ENCODE data around the gene SP2.

DNA sequence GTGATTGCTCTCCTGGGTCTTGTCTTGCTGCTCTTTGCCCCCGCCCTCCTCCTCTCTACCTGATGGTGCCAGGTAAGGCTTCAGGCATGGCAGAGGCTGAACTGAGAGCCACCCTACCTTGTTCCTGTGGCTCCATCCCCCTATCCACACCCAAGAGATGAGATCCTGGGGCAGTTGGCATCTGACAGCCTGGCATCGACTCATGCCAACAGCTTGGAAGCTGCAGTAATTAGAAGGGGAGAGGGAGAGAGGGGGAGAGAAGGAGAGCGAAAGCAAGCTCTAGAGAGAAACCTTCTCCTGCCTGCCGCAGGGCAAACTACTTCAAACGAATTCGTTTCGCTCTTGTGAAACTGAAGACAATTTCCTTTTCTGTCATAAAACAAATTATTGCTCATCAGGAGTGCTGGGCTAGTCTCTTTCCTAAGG lies 31.2 kb upstream of the SP2 start:
- TF ChIP-seq POLR2A (IDR thresholded peaks at IDR 0.05; ENCODE audit: low read depth, low read length), result no peak
- no peak for TF ChIP-seq POLR2AphosphoS5 (IDR thresholded peaks at IDR 0.05; ENCODE audit: low read depth, low read length)
- no peak for TF ChIP-seq TAF1 (IDR thresholded peaks at IDR 0.05; ENCODE audit: low read depth, low read length)
- TF ChIP-seq POU2F2 (IDR thresholded peaks at IDR 0.05; ENCODE audit: low read depth, low read length), result no peak
- no peak for TF ChIP-seq PAX5 (IDR thresholded peaks at IDR 0.05; ENCODE audit: insufficient read depth, low read length, severe bottlenecking)
- TF ChIP-seq SPI1 (IDR thresholded peaks at IDR 0.05; ENCODE audit: low read depth, low read length), result no peak

Data from GM12891 (cell line).